Measurements from ENCODE around the gene ANKRD39.
A peak's percentile ranks its signal among the peaks of the same experiment; 100 is the strongest.

ANKRD39 gene

DNA sequence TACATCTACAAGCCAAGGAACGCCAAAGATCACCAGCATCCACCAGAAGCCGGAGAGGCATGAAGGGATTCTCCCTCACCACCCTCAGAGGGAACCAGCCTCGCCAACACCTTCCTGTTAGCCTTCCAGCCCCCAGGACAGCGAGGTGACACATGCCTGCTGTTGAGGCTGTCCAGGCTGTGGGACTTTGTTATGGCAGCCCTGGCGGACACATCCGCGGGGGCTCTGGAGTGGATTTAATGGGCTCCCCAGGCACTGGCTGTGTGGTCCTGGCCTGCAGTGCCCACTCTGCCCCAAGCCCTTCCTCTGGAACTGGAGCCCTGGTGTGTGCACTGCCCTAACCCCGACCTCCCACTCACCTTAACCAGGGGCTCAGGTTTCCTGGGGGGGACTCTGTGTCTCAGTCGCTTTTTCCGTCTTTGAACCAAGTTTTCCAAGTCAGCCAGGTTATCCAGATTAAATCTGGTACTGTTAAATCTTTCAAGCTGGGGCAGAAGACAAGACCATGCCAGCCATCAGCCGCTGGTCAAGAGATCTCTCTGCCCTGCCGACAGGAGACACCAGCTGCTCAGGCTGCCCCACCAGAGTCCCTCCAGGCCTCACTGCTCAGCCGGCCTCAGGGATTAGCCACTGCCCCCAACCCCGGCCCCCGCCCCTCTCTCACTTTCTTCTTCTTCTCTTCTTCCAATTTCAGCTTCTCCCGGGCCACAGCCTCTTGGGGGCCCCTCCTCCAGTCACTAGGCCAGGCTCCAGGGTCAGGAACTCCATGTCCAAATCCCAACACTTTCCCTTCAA lies 15.9 kb downstream of the ANKRD39 start:
- H3K27me3 ChIP-seq (ENCODE audit: control insufficient read depth in 1 of 2, insufficient read depth in 2 of 2, low read length in 2 of 2): no peaks in the 10 kb centered on the region
- H3K27ac ChIP-seq (ENCODE audit: low read depth, low read length): no peak overlapping the region
- peaks cover 4 to 15% of the 10 kb centered on the region in 2 donors for H3K4me1 ChIP-seq (ENCODE audit: control insufficient read depth in 1 of 2, insufficient read depth in 2 of 2, low read length in 2 of 2)
- H3K36me3 ChIP-seq (ENCODE audit: control insufficient read depth in 1 of 2, insufficient read depth in 2 of 2, low read length in 2 of 2): peaks cover 8 to 17% of the 10 kb centered on the region in 2 donors
- no peak overlapping the region for H3K9ac ChIP-seq (ENCODE audit: low read depth in 1 of 2, low read length in 2 of 2)
- H3K4me3 ChIP-seq (ENCODE audit: low read depth in 1 of 2, low read length in 2 of 2): no peak overlapping the region
- no peaks in the 10 kb centered on the region for H3K9me3 ChIP-seq (ENCODE audit: control insufficient read depth in 1 of 2, low read length in 2 of 2)

DNA sequence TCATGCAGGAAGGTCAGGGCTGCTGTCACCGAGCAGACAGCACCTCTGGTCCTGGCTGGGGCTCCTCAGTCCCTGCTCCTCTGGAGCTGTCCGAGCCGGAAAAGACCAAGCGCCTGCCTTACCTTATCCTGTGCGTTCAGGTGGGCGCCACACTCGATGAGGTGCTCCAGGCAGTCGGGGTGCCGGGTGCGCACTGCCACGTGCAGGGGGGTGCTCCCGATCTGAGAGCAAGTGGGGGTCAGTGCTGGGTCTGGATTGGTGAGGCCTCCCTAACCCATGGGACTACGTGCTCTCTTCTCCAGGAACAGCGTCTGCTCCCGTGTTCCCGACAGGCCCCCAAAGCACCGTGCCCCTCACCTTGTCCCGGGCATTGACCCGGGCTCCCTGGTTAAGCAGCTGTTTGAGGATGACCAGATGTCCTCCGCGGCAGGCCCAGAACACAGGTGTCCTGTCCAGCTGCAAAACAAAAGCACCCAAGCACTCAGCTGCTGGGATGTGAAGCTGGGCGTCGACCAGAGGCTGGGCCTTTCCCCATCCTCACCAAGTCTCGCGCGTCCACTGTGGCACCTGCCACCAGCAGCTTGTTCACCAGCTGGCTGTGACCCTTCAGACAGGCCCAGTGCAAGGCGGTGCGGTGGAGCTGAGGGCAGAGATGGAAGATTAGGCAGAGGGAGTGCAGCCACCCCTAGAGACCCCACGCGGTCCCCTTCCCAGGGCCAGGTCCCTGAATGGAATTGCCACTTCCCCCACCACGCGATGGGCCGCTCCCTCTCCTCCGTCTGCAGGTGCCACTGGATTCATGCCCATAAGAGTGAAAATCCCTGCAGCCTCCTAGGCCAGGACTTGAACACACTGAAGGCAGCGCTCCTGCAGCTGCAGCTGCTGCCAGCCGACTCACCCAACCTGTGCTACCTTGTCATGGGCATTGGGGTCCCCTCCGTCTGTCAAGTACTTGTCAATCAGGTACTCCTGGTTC lies 17.7 kb downstream of the ANKRD39 start:
- Histone ChIP-seq H3K9ac (ENCODE audit: low read depth in 1 of 2, low read length in 2 of 2) (no peak overlapping the region), H3K4me1 (ENCODE audit: control insufficient read depth in 1 of 2, insufficient read depth in 2 of 2, low read length in 2 of 2) (peaks cover 9 to 15% of the 10 kb centered on the region in 2 donors), H3K36me3 (ENCODE audit: control insufficient read depth in 1 of 2, insufficient read depth in 2 of 2, low read length in 2 of 2) (peaks cover 8 to 14% of the 10 kb centered on the region in 2 donors), H3K27me3 (ENCODE audit: control insufficient read depth in 1 of 2, insufficient read depth in 2 of 2, low read length in 2 of 2) (no peaks in the 10 kb centered on the region), H3K4me3 (ENCODE audit: low read depth in 1 of 2, low read length in 2 of 2) (peak overlapping the region in 1 of 2 donors; percentile 51), H3K27ac (ENCODE audit: low read depth, low read length) (no peak overlapping the region), H3K9me3 (ENCODE audit: control insufficient read depth in 1 of 2, low read length in 2 of 2) (no peaks in the 10 kb centered on the region)

DNA sequence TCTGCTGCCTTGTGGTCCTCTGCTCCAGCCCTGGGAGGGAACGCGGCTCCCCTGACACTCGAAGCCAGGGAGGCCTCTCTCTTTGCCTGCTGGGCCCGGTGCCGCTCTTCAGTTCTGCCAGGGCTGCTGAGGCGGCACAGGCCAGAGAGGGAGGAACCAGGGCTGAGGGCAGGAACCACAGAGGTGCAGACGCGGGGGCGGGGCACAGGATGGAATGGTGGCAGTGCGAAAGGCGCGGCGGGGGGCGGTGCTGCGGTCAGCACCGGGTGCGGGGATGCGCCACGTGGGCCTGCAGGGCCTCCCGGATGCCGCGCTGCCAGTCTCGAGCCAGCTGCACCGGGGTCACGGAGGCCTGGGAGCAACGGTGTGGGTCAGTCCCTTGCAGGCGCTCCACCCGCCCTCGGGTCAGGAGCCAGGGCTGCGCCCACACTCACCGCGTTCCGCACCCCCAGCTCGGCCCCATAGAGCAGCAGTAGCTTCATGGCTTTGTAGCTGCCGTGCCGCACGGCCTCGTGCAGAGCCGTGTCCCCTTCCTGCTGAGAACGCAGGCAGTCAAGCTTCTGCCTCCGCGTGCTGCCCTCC lies 18.4 kb downstream of the ANKRD39 start:
- Histone ChIP-seq H3K27ac (ENCODE audit: low read depth, low read length) (no peak overlapping the region), H3K4me3 (ENCODE audit: low read depth in 1 of 2, low read length in 2 of 2) (peak overlapping the region; percentile 21 to 51)

DNA sequence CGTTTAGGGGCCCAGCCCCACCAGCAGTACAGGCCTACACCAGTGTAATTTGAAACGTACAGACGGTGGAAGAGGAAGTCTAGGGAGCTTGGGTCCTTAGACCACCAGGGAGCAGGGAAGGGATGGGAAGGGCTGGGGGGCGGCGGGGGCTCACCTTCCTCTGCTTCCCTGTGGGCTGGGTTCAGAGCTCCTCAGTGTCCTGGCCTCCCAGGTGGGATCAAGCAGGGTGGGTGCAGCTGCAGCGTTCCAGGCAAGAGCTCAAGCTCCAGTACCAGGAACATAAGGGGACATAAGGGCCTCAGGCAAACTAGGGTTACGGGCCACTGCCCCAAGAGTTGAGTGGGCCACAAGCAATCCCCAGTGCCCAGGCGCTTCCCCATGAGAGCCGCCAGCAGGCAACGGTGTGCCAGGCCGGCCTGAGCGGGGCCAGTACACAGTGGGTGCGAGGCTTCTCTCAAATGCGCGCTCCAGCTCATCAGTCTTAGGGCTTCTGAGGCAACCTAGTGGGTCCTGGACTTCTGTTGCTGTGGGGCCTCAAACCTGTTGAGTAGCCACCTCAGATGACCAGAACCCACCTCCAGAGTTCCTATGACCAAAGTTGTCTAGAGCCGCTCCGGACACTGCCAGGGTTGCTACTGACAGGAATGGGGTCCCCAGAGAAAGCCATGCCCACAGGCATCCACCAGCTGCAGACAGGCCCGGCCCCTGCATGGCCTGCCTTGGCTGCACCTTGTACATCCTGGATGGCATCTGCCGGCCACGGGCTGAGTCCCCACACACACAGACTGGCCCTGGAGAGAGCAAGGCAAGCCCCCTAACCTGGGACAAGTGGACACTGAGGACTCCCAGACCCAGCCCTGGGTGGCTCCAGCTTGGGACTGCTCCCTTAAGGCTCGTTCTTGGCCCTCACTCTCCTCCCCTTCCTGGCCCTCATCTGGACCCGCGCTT lies 19.2 kb downstream of the ANKRD39 start:
- Histone ChIP-seq H3K27ac (ENCODE audit: low read depth, low read length) (no peak overlapping the region), H3K9ac (ENCODE audit: low read depth in 1 of 2, low read length in 2 of 2) (no peak overlapping the region), H3K4me1 (ENCODE audit: control insufficient read depth in 1 of 2, insufficient read depth in 2 of 2, low read length in 2 of 2) (peaks cover 10 to 15% of the 10 kb centered on the region in 2 donors), H3K27me3 (ENCODE audit: control insufficient read depth in 1 of 2, insufficient read depth in 2 of 2, low read length in 2 of 2) (no peaks in the 10 kb centered on the region), H3K36me3 (ENCODE audit: control insufficient read depth in 1 of 2, insufficient read depth in 2 of 2, low read length in 2 of 2) (peaks cover 13 to 21% of the 10 kb centered on the region in 2 donors), H3K9me3 (ENCODE audit: control insufficient read depth in 1 of 2, low read length in 2 of 2) (no peaks in the 10 kb centered on the region), H3K4me3 (ENCODE audit: low read depth in 1 of 2, low read length in 2 of 2) (peak overlapping the region in 1 of 2 donors; percentile 21)

More for the DNA sequence above, 18.4 kb downstream of the ANKRD39 start:
- Histone ChIP-seq H3K36me3 (ENCODE audit: control insufficient read depth in 1 of 2, insufficient read depth in 2 of 2, low read length in 2 of 2) (peaks cover 13 to 19% of the 10 kb centered on the region in 2 donors), H3K9me3 (ENCODE audit: control insufficient read depth in 1 of 2, low read length in 2 of 2) (no peaks in the 10 kb centered on the region), H3K9ac (ENCODE audit: low read depth in 1 of 2, low read length in 2 of 2) (no peak overlapping the region), H3K27me3 (ENCODE audit: control insufficient read depth in 1 of 2, insufficient read depth in 2 of 2, low read length in 2 of 2) (no peaks in the 10 kb centered on the region), H3K4me1 (ENCODE audit: control insufficient read depth in 1 of 2, insufficient read depth in 2 of 2, low read length in 2 of 2) (peaks cover 9 to 15% of the 10 kb centered on the region in 2 donors)

DNA sequence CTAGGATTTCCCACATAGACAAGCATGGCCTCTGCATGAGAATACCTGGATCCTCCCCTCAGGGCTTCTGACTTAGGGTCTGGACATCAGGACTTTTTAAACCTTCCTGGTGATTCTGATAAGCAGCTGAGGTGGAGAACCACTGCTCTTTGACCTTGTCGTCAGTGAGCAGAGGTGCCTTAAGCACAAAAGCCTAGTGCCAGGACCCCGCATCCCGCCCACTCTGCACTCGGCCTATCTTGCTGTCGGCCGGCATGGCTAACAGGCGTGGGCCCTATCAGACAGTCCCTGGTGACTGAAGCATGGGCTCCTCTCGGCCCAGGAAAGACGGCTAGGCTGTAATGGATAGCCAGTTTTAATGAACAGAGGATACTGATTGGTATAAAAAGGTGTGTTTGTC lies 20.2 kb downstream of the ANKRD39 start:
- Histone ChIP-seq H3K4me1 (ENCODE audit: control insufficient read depth in 1 of 2, insufficient read depth in 2 of 2, low read length in 2 of 2) (peaks cover 20 to 24% of the 10 kb centered on the region in 2 donors), H3K4me3 (ENCODE audit: low read depth in 1 of 2, low read length in 2 of 2) (no peak overlapping the region), H3K9me3 (ENCODE audit: control insufficient read depth in 1 of 2, low read length in 2 of 2) (no peaks in the 10 kb centered on the region), H3K27me3 (ENCODE audit: control insufficient read depth in 1 of 2, insufficient read depth in 2 of 2, low read length in 2 of 2) (no peaks in the 10 kb centered on the region), H3K9ac (ENCODE audit: low read depth in 1 of 2, low read length in 2 of 2) (no peak overlapping the region), H3K27ac (ENCODE audit: low read depth, low read length) (no peak overlapping the region), H3K36me3 (ENCODE audit: control insufficient read depth in 1 of 2, insufficient read depth in 2 of 2, low read length in 2 of 2) (peaks cover 16 to 32% of the 10 kb centered on the region in 2 donors)

DNA sequence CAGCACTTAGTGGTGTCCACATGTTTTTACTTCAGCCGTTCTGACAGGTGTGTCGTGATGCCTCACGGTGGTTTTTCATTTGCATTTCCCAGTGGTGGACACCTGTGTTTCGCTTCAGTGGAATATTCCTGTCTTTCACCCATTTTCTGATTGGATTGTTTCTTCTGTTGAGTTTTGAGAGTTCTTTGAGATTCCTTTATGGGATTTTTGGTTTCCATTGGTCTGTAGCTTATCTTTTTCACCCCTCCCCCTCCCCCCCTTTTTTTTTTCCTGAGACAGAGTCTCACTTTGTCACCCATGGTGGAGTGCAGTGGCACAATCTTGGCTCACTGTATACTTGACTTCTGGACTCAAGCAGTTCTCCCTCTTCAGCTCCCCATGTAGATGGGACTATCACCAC lies 22.0 kb downstream of the ANKRD39 start:
- Histone ChIP-seq H3K36me3 (ENCODE audit: control insufficient read depth in 1 of 2, insufficient read depth in 2 of 2, low read length in 2 of 2) (peaks cover 27 to 46% of the 10 kb centered on the region in 2 donors), H3K9ac (ENCODE audit: low read depth in 1 of 2, low read length in 2 of 2) (no peak overlapping the region), H3K27ac (ENCODE audit: low read depth, low read length) (no peak overlapping the region), H3K4me1 (ENCODE audit: control insufficient read depth in 1 of 2, insufficient read depth in 2 of 2, low read length in 2 of 2) (peaks cover 24 to 26% of the 10 kb centered on the region in 2 donors), H3K4me3 (ENCODE audit: low read depth in 1 of 2, low read length in 2 of 2) (no peak overlapping the region), H3K27me3 (ENCODE audit: control insufficient read depth in 1 of 2, insufficient read depth in 2 of 2, low read length in 2 of 2) (no peaks in the 10 kb centered on the region), H3K9me3 (ENCODE audit: control insufficient read depth in 1 of 2, low read length in 2 of 2) (no peaks in the 10 kb centered on the region)

DNA sequence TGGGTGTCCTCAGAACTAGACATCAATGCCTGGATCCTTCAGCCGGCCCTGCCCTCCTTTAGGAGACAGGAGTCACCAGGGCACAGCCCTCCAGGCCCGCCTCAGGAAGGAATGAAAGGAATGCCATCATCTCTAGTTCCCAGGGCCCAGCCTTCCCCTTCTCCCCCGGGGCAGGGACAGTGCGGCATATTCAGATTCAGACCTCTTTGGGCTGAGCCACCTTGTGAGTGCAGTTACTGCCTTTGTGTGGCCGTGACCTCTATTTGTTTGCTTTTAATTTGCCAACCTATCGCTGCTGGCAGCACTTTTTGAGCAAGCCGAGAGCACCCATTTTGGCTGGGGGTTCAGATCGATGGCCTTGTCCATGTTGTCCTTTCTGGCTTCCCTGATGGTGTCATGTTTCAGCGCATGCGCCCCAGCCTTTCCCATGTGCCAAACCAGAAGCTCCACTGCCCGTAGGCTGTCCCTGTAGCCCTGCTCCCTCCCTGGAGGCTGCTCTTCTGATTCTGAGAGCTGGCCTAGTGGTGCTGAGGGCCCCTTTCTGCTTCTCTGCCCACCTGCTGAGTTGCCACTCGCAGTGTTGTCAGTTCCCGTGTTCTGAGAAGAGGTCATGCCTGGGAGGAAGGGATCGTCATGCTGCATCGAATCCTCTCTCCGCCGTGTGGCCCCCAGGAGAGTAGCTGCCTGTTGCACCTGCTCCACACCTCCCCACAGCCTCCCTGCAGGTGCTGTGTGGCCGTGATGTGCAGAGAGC lies 24.9 kb downstream of the ANKRD39 start:
- Histone ChIP-seq H3K4me3 (ENCODE audit: low read depth in 1 of 2, low read length in 2 of 2) (no peak overlapping the region), H3K4me1 (ENCODE audit: control insufficient read depth in 1 of 2, insufficient read depth in 2 of 2, low read length in 2 of 2) (peaks cover 11 to 21% of the 10 kb centered on the region in 2 donors), H3K36me3 (ENCODE audit: control insufficient read depth in 1 of 2, insufficient read depth in 2 of 2, low read length in 2 of 2) (peaks cover 47 to 72% of the 10 kb centered on the region in 2 donors), H3K27ac (ENCODE audit: low read depth, low read length) (no peak overlapping the region), H3K9ac (ENCODE audit: low read depth in 1 of 2, low read length in 2 of 2) (no peak overlapping the region), H3K27me3 (ENCODE audit: control insufficient read depth in 1 of 2, insufficient read depth in 2 of 2, low read length in 2 of 2) (no peaks in the 10 kb centered on the region), H3K9me3 (ENCODE audit: control insufficient read depth in 1 of 2, low read length in 2 of 2) (no peaks in the 10 kb centered on the region)

DNA sequence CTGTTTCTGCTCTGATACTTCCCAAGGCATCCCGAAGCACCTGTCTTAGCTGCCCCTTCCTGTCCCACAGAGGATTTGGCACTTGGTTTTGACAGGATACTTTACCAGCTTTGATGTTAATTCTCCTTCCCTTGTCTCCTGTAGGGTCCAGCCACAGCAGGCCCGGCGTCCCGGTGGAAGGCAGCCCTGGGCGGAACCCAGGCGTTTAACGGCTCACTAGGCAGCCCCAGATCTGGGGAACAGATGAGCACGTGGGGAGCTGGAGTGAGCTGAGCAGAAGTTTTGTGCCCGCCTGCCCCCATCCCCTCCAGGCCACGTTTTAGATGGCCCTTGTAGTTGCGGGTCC lies 25.4 kb downstream of the ANKRD39 start:
- no peak overlapping the region for H3K27ac ChIP-seq (ENCODE audit: low read depth, low read length)
- no peak overlapping the region for H3K9ac ChIP-seq (ENCODE audit: low read depth in 1 of 2, low read length in 2 of 2)
- no peak overlapping the region for H3K4me3 ChIP-seq (ENCODE audit: low read depth in 1 of 2, low read length in 2 of 2)
- H3K4me1 ChIP-seq (ENCODE audit: control insufficient read depth in 1 of 2, insufficient read depth in 2 of 2, low read length in 2 of 2): peaks cover 11 to 21% of the 10 kb centered on the region in 2 donors
- no peaks in the 10 kb centered on the region for H3K27me3 ChIP-seq (ENCODE audit: control insufficient read depth in 1 of 2, insufficient read depth in 2 of 2, low read length in 2 of 2)
- H3K36me3 ChIP-seq (ENCODE audit: control insufficient read depth in 1 of 2, insufficient read depth in 2 of 2, low read length in 2 of 2): peaks cover 47 to 72% of the 10 kb centered on the region in 2 donors
- no peaks in the 10 kb centered on the region for H3K9me3 ChIP-seq (ENCODE audit: control insufficient read depth in 1 of 2, low read length in 2 of 2)

DNA sequence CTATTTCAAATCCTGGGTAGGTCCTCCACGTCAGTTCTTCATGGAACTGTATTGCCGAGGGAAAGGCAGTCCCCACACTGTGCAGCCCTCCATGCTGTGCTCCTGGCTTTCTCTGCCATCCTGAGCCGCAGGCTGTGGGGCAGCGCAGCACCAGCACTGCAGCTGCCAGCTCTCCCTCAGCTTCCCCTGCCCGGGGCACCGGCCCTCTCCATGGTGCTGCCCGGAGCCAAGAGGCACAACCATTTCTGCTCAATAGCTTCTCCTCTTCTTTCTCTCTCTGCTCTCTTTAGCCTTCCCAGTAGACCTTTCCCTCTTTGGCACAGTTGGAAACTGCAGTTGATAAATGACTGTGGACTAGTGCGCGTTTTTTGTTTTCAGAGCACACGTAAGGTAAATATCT lies 26.1 kb downstream of the ANKRD39 start:
- H3K9me3 ChIP-seq (ENCODE audit: control insufficient read depth in 1 of 2, low read length in 2 of 2): no peaks in the 10 kb centered on the region
- no peak overlapping the region for H3K27ac ChIP-seq (ENCODE audit: low read depth, low read length)
- H3K4me1 ChIP-seq (ENCODE audit: control insufficient read depth in 1 of 2, insufficient read depth in 2 of 2, low read length in 2 of 2): peaks cover 11 to 21% of the 10 kb centered on the region in 2 donors
- H3K36me3 ChIP-seq (ENCODE audit: control insufficient read depth in 1 of 2, insufficient read depth in 2 of 2, low read length in 2 of 2): peaks cover 48 to 79% of the 10 kb centered on the region in 2 donors
- no peak overlapping the region for H3K4me3 ChIP-seq (ENCODE audit: low read depth in 1 of 2, low read length in 2 of 2)
- H3K27me3 ChIP-seq (ENCODE audit: control insufficient read depth in 1 of 2, insufficient read depth in 2 of 2, low read length in 2 of 2): no peaks in the 10 kb centered on the region
- no peak overlapping the region for H3K9ac ChIP-seq (ENCODE audit: low read depth in 1 of 2, low read length in 2 of 2)
